ENCODE measurements around the gene THADA. TPM values are rescaled to one million over a fixed set of nuclear protein-coding genes. Genes with fewer than 3 reads are reported as not detected.

Gene THADA
- total and polyA plus RNA-seq, 10 donors, result 14.2 to 51.3 (median 40.0) TPM

DNA sequence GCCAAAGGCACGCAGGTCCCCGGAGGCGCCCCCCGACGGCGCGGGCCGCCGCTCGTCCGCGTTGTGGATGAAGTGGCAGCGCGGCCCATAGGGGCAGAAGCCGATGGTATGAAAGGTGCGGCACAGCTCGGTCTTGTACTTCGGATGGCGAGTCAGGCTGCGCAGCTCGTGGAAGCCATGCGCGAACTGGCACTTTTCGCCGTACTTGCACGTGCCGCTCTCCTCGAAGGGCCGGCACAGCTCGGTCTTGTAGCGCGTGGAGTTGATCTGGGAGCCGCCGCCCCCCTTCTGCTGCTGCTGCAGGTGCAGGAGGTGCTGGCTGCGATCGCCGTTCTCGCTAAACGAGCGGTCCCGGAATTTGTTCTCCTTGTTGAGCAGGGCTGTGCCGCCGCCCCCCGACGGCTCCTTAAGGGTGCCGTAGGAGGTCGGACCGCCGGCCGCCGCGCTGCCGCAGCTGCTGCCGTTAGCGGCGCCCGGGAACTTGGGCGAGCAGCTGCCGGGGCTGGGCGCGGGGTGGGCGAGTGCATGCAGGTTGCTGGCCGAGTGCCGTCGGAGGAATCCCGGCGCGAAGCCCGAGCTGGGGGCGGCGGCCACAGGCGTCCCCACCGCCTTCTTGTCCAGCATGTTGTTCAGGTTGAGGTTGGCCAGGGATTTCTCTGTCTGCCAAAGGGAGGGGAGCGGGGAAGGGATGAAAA lies 370.6 kb downstream of the THADA start:
- Histone ChIP-seq H3K9me3 (no peaks in the 10 kb centered on the region), H3K36me3 (peaks cover 0 to 55% (median 28%) of the 10 kb centered on the region in 6 donors), H3K27me3 (replicated peaks in 1 of 7) (no peaks in the 10 kb centered on the region), H3K27ac (peak overlapping the region; percentile 93 to 100 (median 99)), H3K4me3 (peak overlapping the region; percentile 73 to 99 (median 90)), H3K4me1 (peaks cover 32 to 66% (median 64%) of the 10 kb centered on the region in 6 donors)
- DNase-seq, result peak; percentile 92
- 0 to 1% (median 0%) methylated on average over 24 to 74 of the region's 74 CpGs for WGBS, 5 donors
- TF ChIP-seq POLR2AphosphoS5 (IDR thresholded peaks at IDR 0.05) (peak; percentile 85 to 91 (median 89)), POLR2A (IDR thresholded peaks at IDR 0.05) (peak in 2 of 3 donors; percentile 13 to 18)
- TF ChIP-seq, protein P1, sequence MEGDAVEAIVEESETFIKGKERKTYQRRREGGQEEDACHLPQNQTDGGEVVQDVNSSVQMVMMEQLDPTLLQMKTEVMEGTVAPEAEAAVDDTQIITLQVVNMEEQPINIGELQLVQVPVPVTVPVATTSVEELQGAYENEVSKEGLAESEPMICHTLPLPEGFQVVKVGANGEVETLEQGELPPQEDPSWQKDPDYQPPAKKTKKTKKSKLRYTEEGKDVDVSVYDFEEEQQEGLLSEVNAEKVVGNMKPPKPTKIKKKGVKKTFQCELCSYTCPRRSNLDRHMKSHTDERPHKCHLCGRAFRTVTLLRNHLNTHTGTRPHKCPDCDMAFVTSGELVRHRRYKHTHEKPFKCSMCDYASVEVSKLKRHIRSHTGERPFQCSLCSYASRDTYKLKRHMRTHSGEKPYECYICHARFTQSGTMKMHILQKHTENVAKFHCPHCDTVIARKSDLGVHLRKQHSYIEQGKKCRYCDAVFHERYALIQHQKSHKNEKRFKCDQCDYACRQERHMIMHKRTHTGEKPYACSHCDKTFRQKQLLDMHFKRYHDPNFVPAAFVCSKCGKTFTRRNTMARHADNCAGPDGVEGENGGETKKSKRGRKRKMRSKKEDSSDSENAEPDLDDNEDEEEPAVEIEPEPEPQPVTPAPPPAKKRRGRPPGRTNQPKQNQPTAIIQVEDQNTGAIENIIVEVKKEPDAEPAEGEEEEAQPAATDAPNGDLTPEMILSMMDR (IDR thresholded peaks at IDR 0.05 in 8 of 11, conservative IDR thresholded peaks at IDR 0.05 in 3 of 11), result peak in 2 of 11 experiments; percentile 2 to 13
- intact Hi-C loops (cut with DNase I; ENCODE audit: low total_unique reads), result loop anchor here (5.0 to 10.0 kb wide), 2 partner anchors 250 to 273 kb away; no protein-coding TSS in a partner anchor

DNA sequence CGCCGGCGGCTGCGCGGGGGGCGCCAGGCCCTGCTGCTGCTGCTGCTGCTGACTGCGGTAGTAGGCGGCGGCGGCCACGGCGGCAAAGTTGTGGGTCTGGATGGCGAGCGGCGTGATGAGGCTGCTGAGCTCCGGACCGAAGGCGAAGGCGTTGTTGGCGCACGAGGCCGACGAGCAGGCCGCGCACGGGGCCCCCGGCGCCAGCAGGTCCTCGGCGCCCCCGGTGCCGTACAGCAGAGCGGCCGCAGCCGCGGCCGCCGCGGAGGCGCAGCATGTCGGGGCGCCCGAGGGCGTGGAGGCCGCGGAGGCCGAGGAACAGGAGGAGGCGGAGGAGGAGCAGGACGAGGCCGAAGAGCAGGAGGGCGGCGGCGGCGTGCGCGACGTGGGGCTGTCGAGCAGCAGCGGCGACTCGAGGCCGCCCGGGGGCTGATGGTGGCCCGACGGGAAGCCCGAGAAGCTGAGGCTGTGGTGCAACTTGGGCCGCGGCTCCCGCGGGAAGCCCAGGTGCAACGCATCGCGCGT lies 371.2 kb downstream of the THADA start:
- peaks cover 34 to 66% (median 64%) of the 10 kb centered on the region in 6 donors for H3K4me1 ChIP-seq
- TF ChIP-seq, protein P1 (IDR thresholded peaks at IDR 0.05 in 8 of 11, conservative IDR thresholded peaks at IDR 0.05 in 3 of 11), result no peak
- no peak for TF ChIP-seq POLR2AphosphoS5 (IDR thresholded peaks at IDR 0.05)
- TF ChIP-seq POLR2A (IDR thresholded peaks at IDR 0.05), result no peak
- intact Hi-C loops (cut with DNase I; ENCODE audit: low total_unique reads), result loop anchor here (5.0 to 10.0 kb wide), 3 partner anchors 92 to 272 kb away; no protein-coding TSS in a partner anchor
- peaks cover 0 to 50% (median 28%) of the 10 kb centered on the region in 6 donors for H3K36me3 ChIP-seq
- peak overlapping the region; percentile 93 to 100 (median 99) for H3K27ac ChIP-seq
- H3K27me3 ChIP-seq (replicated peaks in 1 of 7), result no peaks in the 10 kb centered on the region
- peak; percentile 91 for DNase-seq
- peak overlapping the region; percentile 73 to 99 (median 90) for H3K4me3 ChIP-seq
- H3K9me3 ChIP-seq, result no peaks in the 10 kb centered on the region
- 0 to 1% (median 0%) methylated on average over 18 to 74 of the region's 74 CpGs for WGBS, 5 donors

DNA sequence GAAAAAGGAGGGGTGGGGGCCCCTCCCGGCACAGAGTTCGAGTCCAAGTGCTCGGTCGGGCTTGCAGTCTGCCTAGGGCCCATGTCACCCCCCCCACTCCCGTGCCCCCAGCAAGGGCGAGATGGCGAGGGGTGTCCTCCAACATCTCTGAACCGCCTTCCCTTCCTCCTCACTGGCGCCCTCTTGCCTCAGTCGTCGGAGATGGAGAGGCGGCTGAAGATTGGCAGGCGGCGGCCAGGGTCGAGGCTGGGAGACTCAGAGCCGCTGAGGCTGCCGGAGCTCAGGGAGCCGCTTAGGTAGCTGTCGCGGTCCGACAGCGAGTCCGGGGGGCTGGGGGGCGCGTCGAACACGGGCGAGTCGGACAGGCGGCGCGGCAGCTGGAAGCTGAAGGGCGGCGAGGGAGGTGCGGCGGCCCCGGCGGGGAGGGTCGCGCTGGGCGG lies 371.7 kb downstream of the THADA start:
- Histone ChIP-seq H3K4me1 (peaks cover 30 to 66% (median 64%) of the 10 kb centered on the region in 6 donors), H3K27me3 (replicated peaks in 1 of 7) (no peaks in the 10 kb centered on the region), H3K4me3 (peak overlapping the region; percentile 73 to 99 (median 90)), H3K9me3 (no peaks in the 10 kb centered on the region), H3K36me3 (peaks cover 0 to 50% (median 28%) of the 10 kb centered on the region in 6 donors), H3K27ac (peak overlapping the region; percentile 93 to 100 (median 99))
- TF ChIP-seq, protein P1 (IDR thresholded peaks at IDR 0.05 in 8 of 11, conservative IDR thresholded peaks at IDR 0.05 in 3 of 11), result peak in 7 of 11 experiments; percentile 32 to 62 (median 44)
- TF ChIP-seq POLR2AphosphoS5 (IDR thresholded peaks at IDR 0.05) (peak; percentile 92 to 97 (median 93)), POLR2A (IDR thresholded peaks at IDR 0.05) (peak in 2 of 3 donors; percentile 40 to 48)
- intact Hi-C loops (cut with DNase I; ENCODE audit: low total_unique reads), result loop anchor here (5.0 to 10.0 kb wide), 2 partner anchors 92 to 249 kb away; no protein-coding TSS in a partner anchor
- DNase-seq, result peak; percentile 93
- WGBS, 5 donors, result 0 to 1% (median 1%) methylated on average over 8 to 41 of the region's 41 CpGs
